Thyroid gland (tissue), 4 donors: Measurements from ENCODE around the gene CADPS. TPM values are rescaled to one million over a fixed set of nuclear protein-coding genes. Genes with fewer than 3 reads are reported as not detected.

Experiments used
- DNase-seq, 2 donors: peaks; one replicate each; pipeline ENCODE4 v3.0.0-alpha.2; 2019
- H3K27ac ChIP-seq, 3 donors: fragments of 200-600 bp; sonication (generic); 1 replicate in 2 of 3; 2 replicates in 1 of 3; pipeline ENCODE4 v1.5.1; 2016 to 2019; ENCODE audit warnings: mild to moderate bottlenecking in 1 of 3, moderate library complexity in 1 of 3
- H3K27me3 ChIP-seq: fragments of 200-600 bp; sonication (generic); one replicate; pipeline ENCODE4 v1.5.1; 2019
- H3K36me3 ChIP-seq, 2 donors: fragments of 200-600 bp; sonication (generic); one replicate each; pipeline ENCODE4 v1.5.1; 2016 to 2019
- H3K4me1 ChIP-seq, 2 donors: fragments of 200-600 bp; sonication (generic); one replicate each; pipeline ENCODE4 v1.5.1; 2017 to 2019
- H3K4me3 ChIP-seq, 3 donors: fragments of 200-600 bp; sonication (generic); replicated peaks in 1 of 3; 1 replicate in 2 of 3; 2 replicates in 1 of 3; pipeline ENCODE4 v1.5.1; 2016; ENCODE audit warnings: mild to moderate bottlenecking in 1 of 3
- H3K9me3 ChIP-seq: fragments of 200-600 bp; sonication (generic); one replicate; pipeline ENCODE4 v1.5.1; 2017
- POLR2A ChIP-seq, 2 donors: fragments of 450-650 bp; IDR thresholded peaks; one replicate each; pipeline ENCODE4 v1.6.1; 2017; ENCODE audit warnings: antibody characterized with exemption in 2 of 2, mild to moderate bottlenecking in 2 of 2, moderate library complexity in 1 of 2
- WGBS, 2 donors: methylation state at CpG; one replicate each; pipeline ENCODE4 v1.1.5; 2017; 5-methylcytosine and 5-hydroxymethylcytosine counted together
- intact Hi-C: fragments of 100-400 bp; cut with DNase I; formaldehyde crosslinking; loops from one replicate; pipeline ENCODE4 v1.15.1; 2023
- total RNA-seq, 4 donors: library from RNA; depleted of rRNA; stranded (reverse); fragments of >200 nt; gene quantifications; one replicate each; pipeline ENCODE4 v1.2.3, GENCODE V29; 2016
- TF ChIP-seq, protein P1 (sequence below), 6 experiments: fragments of 200-600 bp in 3 of 6; fragments of 450-650 bp in 3 of 6; sonication (generic) in 3 of 6; IDR thresholded peaks; one replicate each; pipeline ENCODE4 v1.5.1; 2016 to 2019; ENCODE audit warnings: antibody characterized with exemption in 6 of 6, mild to moderate bottlenecking in 2 of 6, inconsistent platforms in 1 of 6, moderate library complexity in 1 of 6

Gene CADPS
- total RNA-seq, 4 donors from 2014 or later = 1.6 to 9.5 TPM; not detected in 2

DNA sequence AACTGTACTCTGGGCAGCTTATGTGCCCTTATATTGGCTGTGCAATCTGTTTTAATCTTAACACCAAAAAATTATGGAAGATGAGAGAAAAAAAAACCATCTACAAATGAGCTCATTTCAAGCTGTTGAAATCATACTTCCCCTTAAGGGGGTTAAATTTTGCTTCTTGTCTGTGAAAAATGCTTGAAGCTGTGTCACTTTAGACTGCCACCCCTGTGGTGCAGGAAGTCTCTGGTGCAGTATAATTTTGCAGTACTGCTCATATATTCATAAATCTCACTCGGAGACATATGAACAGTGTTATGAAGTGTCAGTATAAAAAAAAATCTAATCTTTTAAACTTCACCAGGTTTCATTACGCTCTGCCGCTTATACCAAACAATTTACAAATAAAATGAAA is 471.5 kb downstream of the CADPS start:
- WGBS, 2 donors = 90% methylated on average over 3 of the region's 3 CpGs
- Histone ChIP-seq H3K4me3 (no peak overlapping the region), H3K36me3 (no peaks in the 10 kb centered on the region), H3K27me3 (no peaks in the 10 kb centered on the region), H3K4me1 (no peaks in the 10 kb centered on the region), H3K27ac (no peak overlapping the region), H3K9me3 (no peaks in the 10 kb centered on the region)
- no peak for DNase-seq
- no peak for TF ChIP-seq POLR2A (IDR thresholded peaks at IDR 0.05)
- TF ChIP-seq, protein P1, sequence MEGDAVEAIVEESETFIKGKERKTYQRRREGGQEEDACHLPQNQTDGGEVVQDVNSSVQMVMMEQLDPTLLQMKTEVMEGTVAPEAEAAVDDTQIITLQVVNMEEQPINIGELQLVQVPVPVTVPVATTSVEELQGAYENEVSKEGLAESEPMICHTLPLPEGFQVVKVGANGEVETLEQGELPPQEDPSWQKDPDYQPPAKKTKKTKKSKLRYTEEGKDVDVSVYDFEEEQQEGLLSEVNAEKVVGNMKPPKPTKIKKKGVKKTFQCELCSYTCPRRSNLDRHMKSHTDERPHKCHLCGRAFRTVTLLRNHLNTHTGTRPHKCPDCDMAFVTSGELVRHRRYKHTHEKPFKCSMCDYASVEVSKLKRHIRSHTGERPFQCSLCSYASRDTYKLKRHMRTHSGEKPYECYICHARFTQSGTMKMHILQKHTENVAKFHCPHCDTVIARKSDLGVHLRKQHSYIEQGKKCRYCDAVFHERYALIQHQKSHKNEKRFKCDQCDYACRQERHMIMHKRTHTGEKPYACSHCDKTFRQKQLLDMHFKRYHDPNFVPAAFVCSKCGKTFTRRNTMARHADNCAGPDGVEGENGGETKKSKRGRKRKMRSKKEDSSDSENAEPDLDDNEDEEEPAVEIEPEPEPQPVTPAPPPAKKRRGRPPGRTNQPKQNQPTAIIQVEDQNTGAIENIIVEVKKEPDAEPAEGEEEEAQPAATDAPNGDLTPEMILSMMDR (IDR thresholded peaks at IDR 0.05) = no peak
- intact Hi-C loops = no loop called here

DNA sequence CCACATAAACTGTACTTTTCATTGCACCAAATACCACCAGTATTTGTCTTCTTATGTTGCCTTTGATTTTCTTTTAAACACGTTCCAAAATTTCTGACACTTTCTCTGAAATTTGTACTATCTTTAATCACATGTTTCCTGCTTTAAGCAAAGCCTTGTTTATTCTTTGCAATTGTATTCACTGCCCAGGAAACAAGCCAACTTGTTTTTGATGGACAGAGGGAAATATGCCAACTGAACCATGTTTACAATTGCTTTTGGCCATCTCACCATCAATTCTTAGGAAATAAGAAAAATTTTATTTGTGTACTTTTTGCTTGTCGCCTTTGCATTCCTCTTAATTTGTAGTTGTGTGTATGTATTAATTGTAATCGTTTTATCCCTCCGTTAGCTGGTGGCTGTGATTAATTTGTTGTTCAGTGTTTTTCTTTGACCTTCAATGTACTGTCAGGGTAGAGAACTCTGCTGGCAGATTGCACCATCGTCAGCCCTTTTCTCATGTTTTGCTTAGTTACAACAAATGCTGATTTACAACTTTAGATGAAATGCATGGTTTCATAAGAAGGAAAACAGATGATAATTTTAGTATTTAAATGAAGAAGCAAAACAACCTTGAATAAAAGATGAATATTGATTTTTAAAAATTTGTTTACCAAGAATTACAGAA is 482.5 kb downstream of the CADPS start:
- Histone ChIP-seq H3K4me3 (no peak overlapping the region), H3K4me1 (no peaks in the 10 kb centered on the region), H3K36me3 (no peaks in the 10 kb centered on the region), H3K27me3 (no peaks in the 10 kb centered on the region), H3K9me3 (no peaks in the 10 kb centered on the region), H3K27ac (no peak overlapping the region)
- WGBS, 2 donors = 68 to 69% methylated on average over 5 of the region's 5 CpGs
- TF ChIP-seq POLR2A (IDR thresholded peaks at IDR 0.05) = no peak
- TF ChIP-seq, protein P1 (IDR thresholded peaks at IDR 0.05) = no peak
- DNase-seq = no peak
- intact Hi-C loops = no loop called here

DNA sequence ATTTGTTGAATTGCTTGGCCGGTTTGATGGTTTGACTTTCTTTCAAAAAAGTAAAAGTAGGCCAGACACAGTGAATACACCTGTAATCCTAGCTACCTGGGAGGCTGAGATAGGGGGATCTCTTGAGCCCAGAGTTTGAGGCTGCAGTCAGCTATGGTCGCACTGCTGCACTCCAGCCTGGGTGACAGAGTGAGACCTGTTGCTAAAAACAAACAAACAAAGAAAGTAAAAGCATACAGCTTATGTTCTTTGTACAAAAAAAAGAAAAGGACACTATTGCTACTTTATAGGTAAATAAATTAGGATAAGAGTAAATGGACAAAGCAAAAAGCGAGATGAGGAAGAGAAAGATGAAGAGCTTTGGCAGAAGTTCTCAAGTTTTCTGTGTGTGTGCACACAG is 488.0 kb downstream of the CADPS start:
- Histone ChIP-seq H3K4me3 (no peak overlapping the region), H3K36me3 (no peaks in the 10 kb centered on the region), H3K9me3 (no peaks in the 10 kb centered on the region), H3K27me3 (no peaks in the 10 kb centered on the region), H3K27ac (no peak overlapping the region), H3K4me1 (no peaks in the 10 kb centered on the region)
- TF ChIP-seq, protein P1 (IDR thresholded peaks at IDR 0.05) = no peak
- no peak for TF ChIP-seq POLR2A (IDR thresholded peaks at IDR 0.05)
- no peak for DNase-seq
- intact Hi-C loops = no loop called here
- WGBS, 2 donors = 90 to 92% methylated on average over 3 of the region's 3 CpGs

DNA sequence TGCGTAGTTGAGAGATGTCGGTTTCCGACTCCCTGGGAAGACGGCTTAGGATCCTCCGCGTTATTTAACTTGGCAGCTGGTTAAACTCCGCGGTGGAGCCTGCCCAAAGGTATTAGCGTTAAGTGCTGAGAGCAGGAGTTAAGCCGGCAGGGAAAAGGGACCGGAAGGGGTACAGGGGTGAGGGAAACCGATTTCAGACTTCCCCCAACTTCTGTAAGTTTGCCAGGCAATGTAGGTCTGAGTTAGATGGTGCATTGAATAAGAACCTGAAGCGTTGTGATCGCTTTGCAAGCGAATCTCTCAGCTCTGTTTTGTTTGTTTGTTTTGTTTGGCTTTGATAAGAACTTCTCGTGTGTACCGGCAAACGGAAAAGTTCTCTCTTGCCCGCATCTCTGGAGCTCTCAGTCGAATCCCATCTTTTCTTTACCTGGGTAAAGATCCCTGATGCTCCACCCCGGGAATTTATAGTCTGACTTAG is 495.9 kb downstream of the CADPS start:
- TF ChIP-seq POLR2A (IDR thresholded peaks at IDR 0.05) = no peak
- TF ChIP-seq, protein P1 (IDR thresholded peaks at IDR 0.05) = no peak
- no peak overlapping the region for H3K27ac ChIP-seq
- H3K9me3 ChIP-seq = no peaks in the 10 kb centered on the region
- no peak overlapping the region for H3K4me3 ChIP-seq
- H3K27me3 ChIP-seq = peaks cover 35% of the 10 kb centered on the region
- H3K4me1 ChIP-seq = peaks cover 0 to 8% of the 10 kb centered on the region in 2 donors
- no peaks in the 10 kb centered on the region for H3K36me3 ChIP-seq
- no peak for DNase-seq
- whole genome bisulfite sequencing, 2 donors = 5% methylated on average over 21 of the region's 21 CpGs
- intact Hi-C loops = no loop called here

DNA sequence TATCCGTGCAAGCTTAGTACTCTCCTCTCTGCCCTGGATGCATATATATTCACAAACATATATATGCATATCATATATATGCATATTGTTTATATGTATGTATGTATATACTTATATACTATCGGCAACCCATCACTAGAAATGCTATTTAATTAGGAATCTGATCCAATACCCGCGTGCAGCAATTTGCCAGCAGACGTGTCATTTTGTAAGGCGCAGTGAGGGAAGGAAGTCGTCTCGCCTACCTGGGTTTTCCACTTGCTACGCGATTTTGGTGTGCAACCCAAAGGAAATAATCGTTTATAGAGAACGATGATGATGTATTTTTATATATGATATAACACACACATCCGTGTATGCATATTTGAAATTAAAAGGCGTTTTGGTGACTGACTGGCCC is 496.3 kb downstream of the CADPS start:
- Histone ChIP-seq H3K27ac (no peak overlapping the region), H3K4me1 (peaks cover 0 to 13% of the 10 kb centered on the region in 2 donors), H3K27me3 (peaks cover 35% of the 10 kb centered on the region), H3K9me3 (no peaks in the 10 kb centered on the region), H3K36me3 (no peaks in the 10 kb centered on the region), H3K4me3 (no peak overlapping the region)
- no peak for TF ChIP-seq POLR2A (IDR thresholded peaks at IDR 0.05)
- intact Hi-C loops = no loop called here
- 5 to 6% methylated on average over 14 of the region's 14 CpGs for WGBS, 2 donors
- no peak for DNase-seq
